PFSK-1 (cell line): ENCODE measurements around the gene DIS3.

Experiments used
- FOXP2 ChIP-seq: optimal IDR thresholded peaks from 2 replicates; pipeline ENCODE3; 2011; ENCODE audit warnings: borderline replicate concordance, control low read depth, inconsistent platforms; ENCODE audit not compliant: insufficient read depth; ENCODE audit errors: extremely low read length, extremely low read depth
- POLR2AphosphoS5 ChIP-seq: IDR thresholded peaks from 2 replicates; pipeline ENCODE4 v1.6.1; 2012; ENCODE audit warnings: low read depth, mild to moderate bottlenecking, control low read depth, low read length, moderate library complexity
- TAF1 ChIP-seq: IDR thresholded peaks from 2 replicates; pipeline ENCODE4 v1.6.1; 2012; ENCODE audit warnings: low read length, control low read depth, borderline replicate concordance; ENCODE audit not compliant: insufficient read depth
- TF ChIP-seq, protein P1 (sequence below), 2 experiments: IDR thresholded peaks; 2 replicates each; pipeline versions ENCODE4 v1.6.1 to v1.8.0; 2011 to 2012; ENCODE audit warnings: low read depth in 2 of 2, low read length in 2 of 2, control low read depth in 1 of 2, inconsistent platforms in 1 of 2, mild to moderate bottlenecking in 1 of 2, moderate library complexity in 1 of 2; ENCODE audit not compliant: insufficient read depth in 1 of 2

DNA sequence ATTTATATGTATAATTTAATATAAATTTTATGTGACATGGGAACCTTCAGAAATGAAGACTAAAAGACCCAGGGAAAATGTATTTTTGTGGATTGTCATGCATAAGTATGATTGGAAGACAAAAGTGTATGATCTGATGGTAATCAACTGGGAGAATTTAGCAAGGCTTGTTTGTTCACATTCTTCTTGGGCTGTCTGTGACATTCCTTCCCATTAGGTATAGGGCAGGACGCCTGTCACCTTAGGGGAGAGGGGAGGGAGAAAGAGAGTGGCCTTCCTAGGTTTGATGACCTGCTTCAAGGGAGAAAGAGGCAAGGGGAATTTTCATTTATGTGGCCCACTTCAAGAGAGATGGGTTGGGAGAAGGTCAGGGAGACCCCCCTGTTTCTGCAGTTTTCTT lies 22.6 kb upstream of the DIS3 start:
- TF ChIP-seq TAF1, result no peak
- TF ChIP-seq POLR2AphosphoS5, result no peak
- TF ChIP-seq, protein P1, sequence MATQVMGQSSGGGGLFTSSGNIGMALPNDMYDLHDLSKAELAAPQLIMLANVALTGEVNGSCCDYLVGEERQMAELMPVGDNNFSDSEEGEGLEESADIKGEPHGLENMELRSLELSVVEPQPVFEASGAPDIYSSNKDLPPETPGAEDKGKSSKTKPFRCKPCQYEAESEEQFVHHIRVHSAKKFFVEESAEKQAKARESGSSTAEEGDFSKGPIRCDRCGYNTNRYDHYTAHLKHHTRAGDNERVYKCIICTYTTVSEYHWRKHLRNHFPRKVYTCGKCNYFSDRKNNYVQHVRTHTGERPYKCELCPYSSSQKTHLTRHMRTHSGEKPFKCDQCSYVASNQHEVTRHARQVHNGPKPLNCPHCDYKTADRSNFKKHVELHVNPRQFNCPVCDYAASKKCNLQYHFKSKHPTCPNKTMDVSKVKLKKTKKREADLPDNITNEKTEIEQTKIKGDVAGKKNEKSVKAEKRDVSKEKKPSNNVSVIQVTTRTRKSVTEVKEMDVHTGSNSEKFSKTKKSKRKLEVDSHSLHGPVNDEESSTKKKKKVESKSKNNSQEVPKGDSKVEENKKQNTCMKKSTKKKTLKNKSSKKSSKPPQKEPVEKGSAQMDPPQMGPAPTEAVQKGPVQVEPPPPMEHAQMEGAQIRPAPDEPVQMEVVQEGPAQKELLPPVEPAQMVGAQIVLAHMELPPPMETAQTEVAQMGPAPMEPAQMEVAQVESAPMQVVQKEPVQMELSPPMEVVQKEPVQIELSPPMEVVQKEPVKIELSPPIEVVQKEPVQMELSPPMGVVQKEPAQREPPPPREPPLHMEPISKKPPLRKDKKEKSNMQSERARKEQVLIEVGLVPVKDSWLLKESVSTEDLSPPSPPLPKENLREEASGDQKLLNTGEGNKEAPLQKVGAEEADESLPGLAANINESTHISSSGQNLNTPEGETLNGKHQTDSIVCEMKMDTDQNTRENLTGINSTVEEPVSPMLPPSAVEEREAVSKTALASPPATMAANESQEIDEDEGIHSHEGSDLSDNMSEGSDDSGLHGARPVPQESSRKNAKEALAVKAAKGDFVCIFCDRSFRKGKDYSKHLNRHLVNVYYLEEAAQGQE (IDR thresholded peaks at IDR 0.05; ENCODE audit: insufficient read depth in 1 of 2, low read depth in 2 of 2, low read length in 2 of 2), result no peak
- TF ChIP-seq FOXP2, result no peak
